Liver (tissue), 3 donors: ENCODE measurements around the gene ACTN1.

Experiments
- ATF3 ChIP-seq: IDR thresholded peaks from 2 replicates; pipeline ENCODE4 v1.6.1; 2016; ENCODE audit warnings: antibody characterized with exemption
- CTCF ChIP-seq: fragments of 150-350 bp; IDR thresholded peaks from 2 replicates; pipeline ENCODE4 v1.5.1; 2017; ENCODE audit warnings: improper control_type of control experiment, low read depth, low read length; ENCODE audit not compliant: missing input control
- EGR1 ChIP-seq, 2 donors: IDR thresholded peaks; 2 replicates each; pipeline ENCODE4 v1.6.1; 2016 to 2018; ENCODE audit warnings: antibody characterized with exemption in 2 of 2, low read depth in 2 of 2
- GABPA ChIP-seq, 2 donors: IDR thresholded peaks in 1 of 2; conservative IDR thresholded peaks in 1 of 2; 2 replicates each; pipeline ENCODE4 v1.6.1; 2016; ENCODE audit warnings: antibody characterized with exemption in 2 of 2, mild to moderate bottlenecking in 1 of 2, moderate library complexity in 1 of 2
- HNF4G ChIP-seq: IDR thresholded peaks from 2 replicates; pipeline ENCODE4 v1.6.1; 2016; ENCODE audit warnings: antibody characterized with exemption
- JUND ChIP-seq, 2 donors: IDR thresholded peaks; 2 replicates each; pipeline ENCODE4 v1.6.1; 2016; ENCODE audit warnings: antibody characterized with exemption in 2 of 2
- MAX ChIP-seq: IDR thresholded peaks from 2 replicates; pipeline ENCODE4 v1.6.1; 2016; ENCODE audit warnings: antibody characterized with exemption
- RAD21 ChIP-seq, 2 donors: IDR thresholded peaks; 2 replicates each; pipeline ENCODE4 v1.6.1; 2016; ENCODE audit warnings: antibody characterized with exemption in 2 of 2, mild to moderate bottlenecking in 2 of 2
- REST ChIP-seq: IDR thresholded peaks from 2 replicates; pipeline ENCODE4 v1.6.1; 2016; ENCODE audit warnings: antibody characterized with exemption, mild to moderate bottlenecking
- SP1 ChIP-seq: IDR thresholded peaks from 2 replicates; pipeline ENCODE4 v1.6.1; 2018; ENCODE audit warnings: antibody characterized with exemption, mild to moderate bottlenecking
- TAF1 ChIP-seq: conservative IDR thresholded peaks from 2 replicates; pipeline ENCODE4 v1.6.1; 2016; ENCODE audit warnings: antibody characterized with exemption, mild to moderate bottlenecking
- ZBTB33 ChIP-seq: IDR thresholded peaks from 2 replicates; pipeline ENCODE4 v1.6.1; 2016; ENCODE audit warnings: antibody characterized with exemption
- donor health status: healthy.
- donor health status: healthy.

GRCh38 chr14:68981539-68981976 is 2.5 kb upstream of the ACTN1 start:
- TF ChIP-seq CTCF (no peak), SP1 (no peak), ATF3 (no peak), REST (no peak), GABPA (IDR thresholded peaks at IDR 0.05 in 1 of 2, conservative IDR thresholded peaks at IDR 0.05 in 1 of 2) (no peak), ZBTB33 (no peak), RAD21 (IDR thresholded peaks at IDR 0.05) (no peak), TAF1 (no peak), EGR1 (IDR thresholded peaks at IDR 0.05; ENCODE audit: low read depth in 2 of 2) (no peak), MAX (no peak), JUND (IDR thresholded peaks at IDR 0.05) (no peak), HNF4G (no peak)
